ENCODE results near the gene MAPK1. TPM values are rescaled to one million over a fixed set of nuclear protein-coding genes. Genes with fewer than 3 reads are reported as not detected.
A peak's percentile ranks its signal among the peaks of the same experiment; 100 is the strongest.

MAPK1 gene
- total RNA-seq, 1 experiment from 2014 or later, result 90.3 TPM

GRCh38 chr22:21734540-21735199 is 132.8 kb downstream of the MAPK1 start:
- Mint-ChIP-seq H3K4me3 (peak overlapping the region; percentile 84 to 94), H3K27ac (peak overlapping the region; percentile 62 to 87 (median 70); a peak in 3 of 7 replicates), H3K27me3 (ENCODE audit: low read depth) (peaks cover 39% of the 10 kb centered on the region), H3K4me1 (peaks cover 16 to 20% of the 10 kb centered on the region in 2 experiments), H3K9me3 (no peaks in the 10 kb centered on the region; a peak in 1 of 5 replicates), H3K36me3 (ENCODE audit: insufficient read depth in 1 of 3, low read depth in 3 of 3) (peaks cover 0 to 4% (median 0%) of the 10 kb centered on the region in 3 experiments; a peak in 2 of 7 replicates)
- Histone ChIP-seq H3K18ac (ENCODE audit: insufficient read length, low read depth, low read length) (no peak overlapping the region), H3K14ac (ENCODE audit: insufficient read depth, low read length) (peak overlapping the region; percentile 84; the same call in 1 of the 2 replicates), H2BK120ac (ENCODE audit: low read depth, low read length, poor library complexity, severe bottlenecking) (no peak overlapping the region), H4K8ac (replicated peaks; ENCODE audit: insufficient read length, low read depth, low read length) (no peak overlapping the region), H2BK5ac (ENCODE audit: insufficient read length, low read length) (no peak overlapping the region), H3K4ac (ENCODE audit: low read depth, low read length) (no peak overlapping the region), H2AK5ac (ENCODE audit: insufficient read length, low read length) (no peak overlapping the region), H3T11ph (ENCODE audit: low read length) (no peak overlapping the region), H4K20me1 (ENCODE audit: control insufficient read depth, insufficient read depth, insufficient read length) (no peaks in the 10 kb centered on the region), H3K23ac (ENCODE audit: insufficient read length, low read depth, low read length) (no peak overlapping the region), H3K4me1 (ENCODE audit: insufficient read depth, low read length) (no peaks in the 10 kb centered on the region), H3K56ac (ENCODE audit: insufficient read length, low read depth, low read length) (no peak overlapping the region), H2BK15ac (ENCODE audit: low read depth, low read length) (no peak overlapping the region), H3K79me1 (ENCODE audit: insufficient read depth, low read depth, low read length, poor library complexity, severe bottlenecking) (no peaks in the 10 kb centered on the region), H3K9me3 (ENCODE audit: control insufficient read depth, low read depth, low read length) (no peaks in the 10 kb centered on the region), H4K91ac (ENCODE audit: insufficient read length, low read depth, low read length) (no peak overlapping the region), H2BK20ac (ENCODE audit: low read depth, low read length, poor library complexity, severe bottlenecking) (no peak overlapping the region), H3K79me2 (ENCODE audit: insufficient read depth, low read length) (no peaks in the 10 kb centered on the region), H3K4me2 (ENCODE audit: insufficient read depth, insufficient read length, low read length) (peak overlapping the region; percentile 95), H3K9ac (ENCODE audit: extremely low read depth, insufficient read length, low read length) (peak overlapping the region; percentile 78), H2BK12ac (ENCODE audit: insufficient read length, low read depth, low read length) (no peak overlapping the region), H2AFZ (ENCODE audit: low read length) (peak overlapping the region; percentile 66), H3K23me2 (ENCODE audit: insufficient read length, low read depth, low read length, poor library complexity, severe bottlenecking) (peaks cover 8% of the 10 kb centered on the region), H3K27me3 (ENCODE audit: insufficient read depth, low read length) (no peaks in the 10 kb centered on the region; the same call in 1 of the 2 replicates), H4K5ac (ENCODE audit: insufficient read length, low read depth, low read length) (no peak overlapping the region), H3K27ac (ENCODE audit: insufficient read length, low read depth, low read length) (no peak overlapping the region)
- no CpG with 5 or more reads among the region's 8 CpGs for WGBS (ENCODE audit: extremely low coverage, insufficient read length, low lambda C conversion rate)
- TF ChIP-seq CTCF (conservative IDR thresholded peaks at IDR 0.05), result no peak
- DNase-seq, result no peak

All from H9 (cell line).